T-helper 1 cell treated with Interleukin-12 subunit alpha and Interleukin-12 subunit beta and Interleukin-4 antibody, amounts not matched to agents 30 ng/mL and 1 ng/mL, for 36 hours (primary cell): ENCODE measurements around the gene P2RY12. TPM values are rescaled to one million over a fixed set of nuclear protein-coding genes. Genes with fewer than 3 reads are reported as not detected.

ENCODE experiments used
- intact Hi-C: fragments of 100-400 bp; cut with micrococcal nuclease; formaldehyde crosslinking; loops from one replicate; pipeline ENCODE4 v1.15.1; 2024
- total RNA-seq: library from RNA; stranded (reverse); gene quantifications from 2 replicates; pipeline ENCODE4 v1.2.3, GENCODE V29; 2022

Gene P2RY12
- not detected in 2 replicates for total RNA-seq

DNA sequence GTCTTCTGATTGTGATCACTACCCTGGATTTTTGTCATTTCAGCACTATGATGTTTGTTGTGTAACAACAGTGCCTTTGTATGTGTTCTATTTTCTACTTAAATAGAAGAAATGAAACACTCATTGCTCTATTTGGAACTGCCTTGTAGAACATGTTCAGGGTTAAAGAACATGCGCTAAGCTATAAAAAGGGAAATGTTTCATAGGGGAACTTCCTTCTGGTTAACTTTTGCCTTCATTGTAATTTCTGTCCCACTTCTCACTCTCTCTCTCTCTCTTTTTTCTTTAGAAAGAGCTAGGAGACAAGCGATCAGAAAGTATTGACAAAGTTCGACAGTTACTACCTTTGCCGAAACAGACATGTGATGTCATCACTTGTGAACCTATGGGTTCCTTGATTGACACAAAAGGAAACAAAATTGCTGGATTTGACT is at the start of gene P2RY12:
TSS of gene P2RY12 (minus strand) at position 13 of the 434 bp plus-strand sequence. CDS start 45,908 bp downstream, outside the sequence.
- intact Hi-C loops, result no loop called here

DNA sequence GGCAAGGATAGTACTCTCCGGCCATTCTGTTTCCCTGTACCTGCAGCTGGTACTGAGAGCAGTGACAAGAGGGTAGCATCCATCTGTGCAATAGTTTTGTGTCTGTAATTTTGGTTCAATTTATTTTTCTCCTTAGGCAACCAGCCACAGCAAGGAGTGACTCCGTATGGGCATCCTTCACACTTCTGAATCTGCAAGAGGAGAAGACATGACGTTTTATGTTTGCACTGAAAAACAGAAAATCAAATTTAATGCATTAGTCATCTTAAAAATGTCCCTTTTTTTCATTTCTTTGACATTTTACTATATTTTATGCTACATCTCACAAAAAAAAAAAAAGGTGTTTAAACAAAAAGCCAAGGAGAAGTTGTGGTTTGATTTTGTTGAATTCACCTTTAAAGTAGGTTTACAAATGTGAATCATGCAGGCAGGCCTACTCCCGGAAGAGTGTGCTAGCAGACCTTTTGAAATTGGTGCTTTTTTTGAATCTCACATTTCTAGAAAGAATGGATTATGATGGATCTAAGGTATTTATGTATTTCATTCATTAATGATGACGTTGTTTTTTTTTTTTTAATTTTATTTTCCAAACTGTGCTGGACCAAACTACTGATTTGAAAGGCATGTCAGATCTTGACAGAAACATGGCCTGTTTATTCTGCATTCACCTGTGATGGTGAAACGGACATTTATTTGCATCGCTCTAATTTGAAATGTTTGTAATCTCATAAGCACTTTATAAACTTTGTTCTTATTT is 48.2 kb upstream of the P2RY12 start:
- intact Hi-C loops, result no loop called here

DNA sequence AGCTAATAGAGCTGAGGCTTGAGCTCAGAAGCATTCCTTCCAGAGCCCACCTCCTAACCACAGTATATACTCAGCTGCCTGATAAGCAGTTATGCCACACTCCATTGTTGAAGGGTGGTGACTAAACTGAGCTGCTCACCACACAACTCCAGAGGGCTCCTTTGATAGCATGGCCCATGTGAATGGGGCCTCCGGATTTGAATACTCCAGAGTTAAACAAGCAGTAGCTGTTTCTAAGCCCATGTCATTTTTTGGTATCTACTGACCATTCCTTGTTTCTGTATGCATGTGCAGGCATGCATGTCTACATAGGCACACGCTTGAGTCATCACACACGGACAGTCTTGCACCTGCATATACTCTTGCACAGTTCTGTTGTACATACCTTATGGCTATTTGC is 47.4 kb upstream of the P2RY12 start:
- intact Hi-C loops, result no loop called here

DNA sequence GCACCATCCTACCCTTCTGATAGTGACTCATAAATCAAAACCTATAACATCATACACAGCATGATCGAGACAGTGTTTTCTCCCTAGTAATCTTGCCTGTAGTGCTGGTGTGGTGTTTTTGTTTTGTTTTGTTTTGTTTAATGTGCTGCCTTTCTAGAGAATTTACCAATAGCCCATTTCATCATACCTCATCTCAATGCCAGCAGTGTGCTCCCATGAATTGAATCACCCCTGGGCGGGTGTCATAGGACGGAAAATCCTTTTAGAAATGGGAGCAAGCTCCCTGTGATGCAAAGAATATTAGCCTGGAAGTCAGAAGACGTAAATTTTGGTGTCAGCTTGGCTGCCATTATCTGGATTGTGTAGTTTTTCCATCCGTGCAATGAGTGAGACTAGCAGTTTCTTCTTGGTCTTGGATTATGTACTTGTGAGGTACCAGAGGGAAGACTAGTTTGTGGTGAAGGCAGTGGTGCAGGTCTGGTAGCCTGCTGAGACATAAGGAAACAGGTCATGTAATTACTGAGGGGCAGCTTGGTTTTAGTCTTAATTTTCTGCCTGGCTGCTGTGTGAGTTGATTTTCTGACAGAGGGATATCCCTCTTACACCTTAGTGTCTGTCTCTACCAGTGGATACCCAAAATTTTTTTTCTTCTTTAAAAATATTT is 46.4 kb upstream of the P2RY12 start:
- intact Hi-C loops, result no loop called here

DNA sequence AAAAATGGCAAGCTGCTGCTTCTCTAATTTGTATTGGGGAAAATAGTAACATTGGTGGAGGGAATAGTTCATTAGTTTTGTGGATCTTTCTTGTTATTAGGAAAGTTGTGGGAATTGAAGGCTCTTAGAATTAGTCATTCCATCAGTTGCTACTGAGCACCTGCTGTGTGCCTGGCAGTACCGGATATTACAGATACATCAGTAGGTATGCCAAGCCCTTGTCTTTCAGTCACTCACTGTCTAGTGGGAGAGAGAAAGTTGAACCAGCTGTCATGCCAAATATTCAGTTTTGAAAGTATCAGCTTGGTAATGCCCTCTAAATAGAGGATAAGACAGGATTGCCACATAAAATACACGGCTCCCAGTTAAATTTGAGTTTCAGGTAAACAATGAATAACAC is 43.8 kb upstream of the P2RY12 start:
- intact Hi-C loops, result no loop called here

DNA sequence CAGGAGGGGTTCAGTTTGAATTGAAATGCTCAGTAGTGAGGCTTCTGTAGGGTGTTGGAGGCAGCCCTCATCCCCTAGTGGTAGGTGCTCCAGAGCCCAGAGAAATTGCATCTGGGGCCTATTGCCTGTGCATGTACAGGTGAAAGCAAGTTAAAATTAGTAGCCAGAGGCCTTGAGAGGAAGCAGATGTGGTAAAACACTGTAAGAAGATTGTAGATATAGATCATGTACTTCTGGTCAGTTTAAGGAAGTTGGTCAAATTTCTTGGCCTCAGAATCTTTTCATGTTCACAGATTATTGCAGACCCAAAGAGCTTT is 41.7 kb upstream of the P2RY12 start:
- intact Hi-C loops, result no loop called here

DNA sequence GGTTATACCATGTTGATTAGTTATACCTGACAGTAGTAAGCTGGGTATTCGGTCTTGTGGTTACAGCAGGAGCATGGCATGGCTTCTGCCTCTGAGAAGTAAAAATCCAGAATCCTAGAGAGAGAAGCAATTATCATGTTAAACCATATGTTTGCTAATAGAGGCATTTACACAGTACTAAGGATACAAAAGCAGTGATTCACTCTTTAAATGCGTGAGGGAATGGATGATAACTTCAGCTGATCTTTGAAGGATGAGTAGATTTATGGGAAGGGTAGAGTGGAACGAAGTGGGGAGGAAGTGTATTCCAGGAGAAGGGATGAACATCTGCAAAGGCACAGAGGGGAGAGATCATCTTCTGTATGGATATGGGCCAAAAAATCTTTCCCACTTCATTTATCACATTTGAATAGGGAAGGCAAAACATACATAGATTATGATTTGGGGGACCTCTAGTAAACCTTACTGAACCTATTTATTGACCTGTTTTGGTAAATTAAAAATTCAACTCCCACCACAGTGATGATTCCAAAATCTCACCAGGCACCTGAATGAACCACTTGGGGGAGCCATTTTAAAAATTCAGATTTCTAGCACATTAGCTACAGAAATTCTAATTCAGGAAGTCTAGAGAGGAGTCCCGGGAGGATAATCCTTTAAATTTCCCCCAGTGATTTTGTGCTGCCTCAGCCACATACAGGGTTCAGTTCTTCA is 41.2 kb upstream of the P2RY12 start:
- intact Hi-C loops, result no loop called here

DNA sequence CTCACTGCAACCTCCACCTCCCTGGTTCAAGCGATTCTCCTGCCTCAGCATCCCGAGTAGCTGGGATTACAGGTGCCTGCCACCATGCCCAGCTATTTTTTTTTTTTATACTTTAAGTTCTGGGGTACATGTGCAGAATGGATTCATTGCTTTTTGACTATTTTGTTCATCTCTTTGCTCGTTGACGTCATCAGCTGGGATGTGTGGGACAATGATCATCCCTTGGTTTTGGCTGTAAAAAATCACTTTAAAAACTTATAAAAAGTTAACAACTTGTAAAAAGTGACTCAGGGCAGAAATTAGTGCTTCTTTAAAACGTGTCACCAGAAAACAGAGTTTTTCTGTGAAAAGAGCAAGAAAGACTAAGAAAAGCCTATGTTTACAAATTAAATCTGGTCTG is 38.5 kb upstream of the P2RY12 start:
- intact Hi-C loops, result no loop called here

DNA sequence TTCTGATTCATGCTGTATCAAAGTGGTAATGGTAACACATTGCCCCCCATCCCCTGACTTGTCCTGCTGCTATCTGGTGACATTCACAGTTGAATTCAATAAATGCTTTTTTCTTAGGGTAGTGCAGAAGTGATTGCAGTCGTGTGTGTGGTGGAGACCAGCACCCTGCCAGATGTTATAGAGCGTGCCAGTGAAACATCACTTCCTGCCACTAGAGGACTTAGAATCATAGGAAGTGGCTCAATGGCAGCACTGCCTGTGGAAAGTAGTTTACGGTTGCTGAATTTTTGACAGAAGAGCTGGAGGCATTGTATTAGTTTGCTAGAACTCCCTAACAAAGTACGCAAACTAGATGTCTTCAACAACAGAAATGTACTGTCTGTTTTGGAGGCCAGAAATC is 37.4 kb upstream of the P2RY12 start:
- intact Hi-C loops, result no loop called here

DNA sequence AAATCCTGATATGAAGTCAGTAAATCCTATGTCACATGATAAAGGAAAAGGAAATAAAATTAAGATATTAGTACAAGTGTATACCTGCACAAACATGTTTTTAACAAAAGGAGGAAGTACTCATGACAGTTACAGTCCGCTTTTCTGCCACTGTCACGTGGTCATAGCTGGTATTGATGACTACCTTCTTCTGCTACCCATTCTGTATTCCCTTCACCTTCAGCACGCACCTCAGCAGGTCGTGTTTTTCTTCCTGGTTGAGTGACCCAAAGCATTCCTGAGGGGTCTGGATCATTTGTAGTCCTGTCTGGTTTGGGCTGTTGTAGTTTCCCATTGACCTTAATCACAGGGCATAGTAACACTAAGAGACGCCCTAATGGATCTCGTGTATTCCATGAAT is 35.3 kb upstream of the P2RY12 start:
- intact Hi-C loops, result loop anchor here (5.0 kb wide), 1 partner anchor 1472 kb away; no protein-coding TSS in a partner anchor

DNA sequence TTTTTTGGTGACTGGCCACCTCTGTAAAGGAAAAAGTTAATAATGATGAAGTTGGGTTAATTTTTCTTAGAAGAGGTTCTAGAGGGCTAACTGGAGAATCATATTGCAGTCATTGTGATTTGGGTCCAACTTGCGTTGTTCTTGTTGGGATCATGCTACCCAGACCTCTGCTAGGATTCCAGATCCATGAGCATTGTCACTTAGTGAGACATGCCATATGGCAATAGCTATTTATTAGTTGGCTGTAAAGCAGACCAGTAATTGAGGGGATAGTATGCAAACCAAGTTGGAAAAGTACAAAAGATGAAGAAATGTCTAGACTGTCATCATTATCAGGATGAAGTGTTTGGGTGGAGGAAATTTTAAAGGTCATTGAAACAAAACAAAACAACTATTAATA is 30.7 kb upstream of the P2RY12 start:
- intact Hi-C loops, result loop anchor here (5.0 kb wide), 1 partner anchor 1477 kb away; no protein-coding TSS in a partner anchor

DNA sequence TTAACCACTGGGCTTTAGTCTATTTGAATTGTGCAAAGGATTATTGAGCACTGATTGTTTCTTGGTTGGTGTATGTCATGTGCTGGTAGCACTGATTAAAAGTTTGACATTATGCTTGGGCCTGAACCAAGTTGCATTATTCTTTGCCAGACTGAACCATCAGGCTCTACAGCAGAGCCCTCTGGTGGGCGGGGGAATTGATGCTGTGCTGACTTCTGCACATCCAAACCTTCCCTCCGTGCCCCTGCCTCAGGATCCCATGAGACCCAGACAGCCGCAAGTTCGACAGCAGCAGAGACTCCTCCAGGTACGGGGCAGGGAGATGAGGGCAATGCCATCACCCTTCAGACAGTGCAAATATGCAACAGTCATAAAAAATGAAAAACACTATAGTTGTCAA is 28.4 kb upstream of the P2RY12 start:
- intact Hi-C loops, result no loop called here

DNA sequence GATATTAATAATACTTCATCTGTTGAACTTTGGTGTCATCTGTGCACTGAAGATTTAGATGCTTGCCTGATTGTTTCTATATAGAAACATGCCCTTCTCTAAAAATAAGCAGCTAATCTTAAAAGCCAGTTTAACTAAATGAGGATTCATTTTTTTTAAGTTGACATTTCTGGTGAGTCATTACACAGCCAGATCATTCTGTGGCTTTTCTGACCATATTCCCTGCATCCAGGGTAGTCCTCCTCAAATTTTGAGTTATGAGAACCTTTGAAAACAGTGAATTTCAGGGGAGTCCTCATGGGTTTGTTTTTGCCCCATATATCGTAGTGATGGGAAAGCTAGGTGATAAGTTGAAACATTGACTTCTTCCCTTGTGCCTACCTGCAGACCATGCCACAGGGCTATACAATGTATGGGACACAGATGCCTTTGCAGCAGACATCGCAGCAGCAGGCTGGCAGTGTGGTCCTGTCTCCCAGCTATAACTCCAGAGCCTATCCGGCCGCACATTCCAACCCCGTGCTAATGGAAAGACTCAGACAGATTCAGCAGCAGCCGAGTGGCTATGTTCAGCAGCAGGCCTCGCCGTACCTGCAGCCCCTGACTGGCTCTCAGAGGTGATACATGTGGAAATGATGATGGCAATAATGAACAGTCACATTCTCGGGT is 26.5 kb upstream of the P2RY12 start:
- intact Hi-C loops, result no loop called here

DNA sequence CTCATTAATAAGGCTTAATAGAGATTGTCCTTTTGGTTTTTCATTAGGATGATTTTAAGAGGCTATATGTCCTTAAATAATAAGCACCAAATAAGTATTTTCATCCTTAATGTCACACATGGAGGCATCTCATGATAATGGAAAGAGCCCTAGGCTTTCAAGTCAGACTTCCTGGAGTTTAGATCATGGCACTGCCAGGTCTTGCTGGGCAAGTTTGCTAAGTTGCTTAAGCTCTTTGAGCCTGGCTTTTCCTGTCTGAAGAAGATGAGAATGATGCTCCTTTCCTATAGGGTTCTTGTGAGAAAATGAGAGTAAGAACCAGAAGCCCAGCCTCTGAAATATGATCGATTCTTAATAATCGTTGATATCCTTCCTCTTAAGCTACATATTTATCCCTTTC is 23.4 kb upstream of the P2RY12 start:
- intact Hi-C loops, result no loop called here

DNA sequence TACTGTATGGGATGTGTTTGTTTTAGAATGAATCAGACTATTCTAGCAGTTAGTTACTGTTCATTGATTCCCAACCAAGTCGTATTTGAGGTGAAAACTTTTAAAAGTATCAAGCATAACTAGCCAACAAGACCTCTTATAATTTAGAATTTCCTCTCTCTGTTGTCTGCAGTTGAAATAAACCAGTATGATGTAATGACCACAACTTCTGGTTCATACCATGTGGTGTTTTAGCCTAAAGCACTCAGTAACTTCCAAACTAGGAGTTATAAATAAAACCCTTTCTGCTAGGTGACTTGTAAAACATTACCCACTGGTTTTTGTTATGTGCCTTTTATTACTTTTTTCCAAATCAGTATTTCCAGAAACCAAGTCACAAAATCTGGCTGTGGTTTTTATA is 19.8 kb upstream of the P2RY12 start:
- intact Hi-C loops, result no loop called here

DNA sequence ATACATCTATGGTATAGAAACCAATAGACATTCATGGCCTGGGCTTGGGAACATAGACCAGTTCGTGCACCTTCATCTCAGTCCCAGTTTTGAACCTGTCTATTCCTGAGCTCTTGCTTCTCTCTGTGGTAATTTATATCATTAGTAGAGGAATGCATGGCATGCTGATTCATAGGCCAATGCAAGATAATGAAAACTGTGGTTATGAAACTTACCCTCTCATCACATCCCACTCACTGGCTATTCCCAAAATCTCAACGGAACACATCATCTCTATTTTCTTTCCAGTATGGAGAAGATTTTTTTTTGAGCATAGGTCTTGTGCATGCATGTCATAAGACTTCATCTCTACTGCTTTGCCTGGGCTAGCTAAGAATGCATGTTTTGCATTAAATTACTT is 18.7 kb upstream of the P2RY12 start:
- intact Hi-C loops, result no loop called here

DNA sequence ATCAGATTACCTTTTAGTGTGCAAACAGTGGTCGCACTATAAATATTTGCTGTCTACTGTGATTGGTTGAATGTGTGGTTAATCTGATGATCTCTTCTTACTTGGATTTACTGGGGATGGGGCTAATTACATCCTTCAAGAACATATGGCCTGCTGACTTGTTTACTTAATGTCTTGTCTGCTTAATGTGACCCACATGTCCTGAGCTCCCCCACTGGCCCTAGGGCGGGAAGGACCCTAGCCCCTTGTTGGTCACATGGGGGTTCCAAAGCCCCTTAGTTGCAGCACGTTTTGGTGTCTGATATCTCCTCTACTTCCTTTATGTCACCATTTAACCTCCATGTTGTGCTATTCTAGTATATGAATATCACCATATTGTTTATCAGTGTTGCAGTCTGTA is 17.8 kb upstream of the P2RY12 start:
- intact Hi-C loops, result no loop called here

DNA sequence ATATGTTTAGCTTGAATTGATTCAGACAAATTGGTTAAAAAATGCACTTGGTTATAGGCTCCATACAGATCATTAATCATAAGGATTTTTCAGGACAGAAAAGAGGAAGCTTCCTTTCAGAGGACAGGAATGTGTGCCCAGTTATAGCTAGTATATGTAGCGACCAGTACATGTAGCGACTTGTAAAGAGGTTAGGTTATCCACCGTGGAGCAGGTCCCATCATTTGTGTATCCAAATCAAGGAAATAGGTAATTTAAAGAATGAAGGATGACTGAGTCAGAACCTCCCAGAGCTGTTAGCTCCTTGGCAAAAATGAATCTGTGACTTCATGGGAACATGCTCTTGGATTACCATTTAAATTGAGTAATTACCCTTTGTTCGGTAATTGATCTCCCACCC is 15.8 kb upstream of the P2RY12 start:
- intact Hi-C loops, result no loop called here

DNA sequence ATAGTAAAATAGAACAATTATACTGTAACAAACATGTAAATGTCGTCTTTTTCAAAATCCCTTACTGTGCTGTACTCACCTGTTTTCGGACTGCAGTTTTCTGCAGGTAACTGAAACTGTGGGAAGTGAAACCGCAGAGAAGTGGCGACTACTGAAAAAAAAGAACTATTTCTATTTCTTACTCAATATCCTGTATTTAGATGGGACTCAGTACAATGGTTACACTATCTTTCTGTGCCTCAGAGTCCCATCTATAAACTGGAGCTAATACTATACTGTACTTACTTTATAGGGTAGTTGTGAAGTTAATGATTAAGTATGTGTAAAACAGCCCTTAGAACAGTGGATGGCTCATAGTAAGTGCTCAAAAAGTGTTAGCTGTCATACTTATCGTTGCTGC is 14.3 kb upstream of the P2RY12 start:
- intact Hi-C loops, result no loop called here

DNA sequence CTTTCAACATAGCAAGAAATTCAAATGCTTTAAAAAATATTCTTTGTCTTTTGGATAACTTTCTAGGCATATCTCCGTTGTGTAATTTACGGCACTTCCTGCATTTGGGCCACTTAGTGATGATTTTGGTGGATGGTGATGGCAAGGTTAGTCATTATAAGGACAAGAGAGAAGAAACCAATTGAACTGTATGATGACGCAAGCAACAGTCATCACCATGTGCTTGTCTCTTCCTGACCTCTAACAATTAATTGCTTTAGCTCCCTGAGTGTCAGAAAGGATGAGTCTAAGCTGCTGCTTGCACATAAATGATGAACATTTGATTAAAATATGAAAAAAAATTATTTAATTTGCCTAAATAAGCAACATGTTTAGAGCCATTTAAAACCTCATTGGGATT is 11.3 kb upstream of the P2RY12 start:
- intact Hi-C loops, result no loop called here

DNA sequence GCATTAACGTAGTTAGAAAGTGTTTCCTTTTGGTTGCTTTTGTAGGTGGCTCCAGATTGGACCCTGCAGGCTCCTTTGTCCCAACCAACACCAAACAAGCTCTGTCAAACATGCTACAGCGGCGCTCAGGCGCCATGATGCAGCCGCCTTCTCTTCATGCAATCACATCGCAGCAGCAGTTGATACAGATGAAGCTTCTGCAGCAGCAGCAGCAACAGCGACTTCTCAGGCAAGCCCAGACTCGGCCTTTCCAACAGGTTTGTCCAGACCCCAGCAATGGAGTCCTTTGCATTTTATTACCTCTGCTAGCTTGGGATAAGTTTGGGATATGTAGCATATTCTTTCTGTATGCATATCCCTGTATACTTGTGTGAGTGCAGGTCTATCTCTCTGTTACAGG is 10.1 kb upstream of the P2RY12 start:
- intact Hi-C loops, result no loop called here

DNA sequence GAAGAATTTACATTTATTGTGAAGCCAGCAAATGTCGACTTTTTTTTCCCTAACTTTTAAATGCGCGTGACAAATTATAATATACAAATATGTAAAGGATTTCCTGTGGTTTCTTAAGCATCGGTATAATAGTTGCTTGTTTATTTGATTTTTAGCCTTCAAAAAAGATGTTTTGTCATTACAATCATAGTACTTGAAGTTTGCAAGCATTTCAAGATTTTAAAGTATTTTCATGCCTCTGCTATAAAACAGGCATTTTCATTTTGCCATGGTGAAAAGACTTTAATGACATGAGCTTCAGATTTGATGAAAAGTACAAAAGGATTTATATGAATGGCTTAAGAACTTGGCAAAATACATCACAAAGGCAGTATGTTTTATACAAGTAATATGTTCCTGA is 9.4 kb upstream of the P2RY12 start:
- intact Hi-C loops, result no loop called here
